ENCODE data around the gene TLE7. TPM values are rescaled to one million over a fixed set of nuclear protein-coding genes. Genes with fewer than 3 reads are reported as not detected.

The TLE7 gene
- total and polyA plus RNA-seq, 2 of the 4 experiments (the other 2 are of a cell fraction): not detected

- Histone ChIP-seq H3K79me1 (ENCODE audit: low read depth in 1 of 2, low read length in 2 of 2) (no peaks in the 10 kb centered on the region), H3K4me3 (ENCODE audit: insufficient read depth, low read depth, low read length) (no peak overlapping the region), H3K9ac (ENCODE audit: low read depth, low read length) (no peak overlapping the region), H2AFZ (replicated peaks; ENCODE audit: low read length, poor library complexity) (no peak overlapping the region), H3K14ac (replicated peaks; ENCODE audit: low read depth, low read length) (no peak overlapping the region), H3K9me1 (ENCODE audit: insufficient read depth, low read length) (0 out of 2 replicates have a peak, but pooled peaks cover 5% of the 10 kb centered on the region), H4K20me1 (ENCODE audit: insufficient read depth, low read length) (no peaks in the 10 kb centered on the region), H3K27ac (ENCODE audit: insufficient read depth, low read length) (no peak overlapping the region), H2AK5ac (ENCODE audit: low read depth, low read length) (no peak overlapping the region), H4K91ac (ENCODE audit: insufficient read depth, low read depth, low read length) (no peak overlapping the region), H3K36me3 (ENCODE audit: control insufficient read depth, insufficient read depth, low read length) (no peaks in the 10 kb centered on the region), H3K4ac (ENCODE audit: low read depth, low read length) (no peak overlapping the region), H3K27me3 (ENCODE audit: control insufficient read depth, insufficient read depth, low read length) (peaks cover 2% of the 10 kb centered on the region; the same call in 1 of the 2 replicates), H3K23ac (ENCODE audit: low read depth, low read length) (no peak overlapping the region), H2BK20ac (ENCODE audit: low read depth, low read length) (no peak overlapping the region), H3K4me1 (ENCODE audit: control insufficient read depth, insufficient read depth, low read length) (no peaks in the 10 kb centered on the region), H4K5ac (ENCODE audit: low read depth, low read length) (no peak overlapping the region), H3K4me2 (ENCODE audit: low read depth, low read length) (no peak overlapping the region), H3K18ac (ENCODE audit: low read depth, low read length) (no peak overlapping the region), H2AK9ac (replicated peaks; ENCODE audit: low read depth, low read length, poor library complexity) (no peak overlapping the region), H3K9me3 (ENCODE audit: control insufficient read depth, insufficient read depth, low read length) (no peaks in the 10 kb centered on the region), H2BK120ac (ENCODE audit: low read depth, low read length) (no peak overlapping the region), H2BK5ac (ENCODE audit: low read depth, low read length, poor library complexity, severe bottlenecking) (no peak overlapping the region), H3K56ac (ENCODE audit: extremely low read depth, insufficient read depth, low read length) (no peak overlapping the region), H4K8ac (ENCODE audit: low read depth in 2 of 2, low read length in 2 of 2) (no peak overlapping the region), H2BK15ac (ENCODE audit: low read depth, low read length) (no peak overlapping the region)
- ChIA-PET POLR2A (ENCODE audit: unreplicated experiment) (no interaction called here), CTCF (interaction anchor here (0.6 kb wide), 1 partner anchor 38 kb away, joined by 4 read pairs; no protein-coding TSS in a partner anchor)
- intact Hi-C loops (cut with micrococcal nuclease) (no loop called here), dilution Hi-C loops (cut with HindIII; ENCODE audit: low sequenced_read_pairs, unreplicated experiment) (no loop called here), in situ Hi-C loops (cut with MboI; ENCODE audit: low sequenced_read_pairs) (no loop called here)
- WGBS, 2 experiments (ENCODE audit: extremely low coverage in 2 of 2, insufficient read length in 1 of 2): no CpG with 5 or more reads among the region's 7 CpGs
- no peak for DNase-seq
- TF ChIP-seq FOS (IDR thresholded peaks at IDR 0.05; ENCODE audit: low read depth, low read length): no peak
- TF ChIP-seq MXI1 (IDR thresholded peaks at IDR 0.05; ENCODE audit: borderline replicate concordance, low read depth, low read length): no peak
- no peak for TF ChIP-seq ELK1 (IDR thresholded peaks at IDR 0.05; ENCODE audit: borderline replicate concordance, low read depth, low read length)
- no peak for TF ChIP-seq CTCF (conservative IDR thresholded peaks at IDR 0.05; ENCODE audit: low read depth, low read length)
- no peak for TF ChIP-seq CEBPB (IDR thresholded peaks at IDR 0.05; ENCODE audit: low read depth, low read length)
- ATAC-seq (ENCODE audit: low read depth): no peak
- no TSS peak for BruUV-seq (replicated peaks)
Observed at GRCh38 chr16:71389330-71389729, 52.5 kb downstream of the TLE7 start.
